ENCODE data around the gene CHD5.

CHD5 gene

DNA sequence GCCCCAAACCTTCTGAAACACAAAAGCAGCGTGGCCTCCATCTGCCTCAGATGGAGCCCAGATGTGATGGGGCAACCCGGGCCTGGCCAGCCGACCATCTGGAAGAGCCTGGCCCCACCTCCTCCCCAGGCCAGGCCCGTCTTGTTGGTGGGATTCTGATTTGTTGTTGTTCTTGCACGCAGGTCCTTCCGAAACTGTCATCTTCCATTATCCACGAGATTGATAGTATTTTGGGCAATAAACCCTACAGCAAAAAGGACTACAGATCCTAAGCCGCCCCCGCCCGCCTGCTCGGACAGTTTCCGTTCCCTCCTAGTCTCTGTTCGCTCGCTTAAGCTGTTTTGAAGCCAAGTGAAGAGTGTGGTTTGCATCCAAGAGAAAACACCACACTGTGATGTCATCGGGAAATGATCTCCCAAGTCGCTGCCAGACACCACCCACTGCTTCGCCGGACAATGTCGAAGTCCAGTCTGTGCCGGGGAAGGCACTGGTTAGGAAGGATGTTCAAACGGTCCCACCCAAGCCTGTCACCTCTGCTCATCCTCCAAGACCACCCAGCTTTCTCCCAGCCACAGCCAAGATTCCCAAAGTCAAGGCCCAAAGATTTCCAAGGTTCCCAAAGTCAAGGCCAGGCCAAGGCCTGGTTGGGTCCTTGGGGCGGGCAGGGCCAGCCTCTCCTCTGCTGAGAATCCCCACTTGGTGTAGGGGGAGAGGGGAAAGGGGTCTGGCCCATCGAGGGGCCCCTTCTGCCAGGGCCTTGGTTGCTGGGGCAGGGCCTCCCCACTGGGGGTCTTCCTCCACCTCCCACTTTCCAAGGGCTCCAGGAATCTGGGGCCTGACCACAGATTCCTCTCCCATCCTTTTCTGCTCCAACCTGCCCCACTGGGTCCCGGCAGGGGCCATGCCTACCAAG lies 81.6 kb downstream of the CHD5 start:
- DNase-seq (ENCODE audit: low spot score) = no peak

DNA sequence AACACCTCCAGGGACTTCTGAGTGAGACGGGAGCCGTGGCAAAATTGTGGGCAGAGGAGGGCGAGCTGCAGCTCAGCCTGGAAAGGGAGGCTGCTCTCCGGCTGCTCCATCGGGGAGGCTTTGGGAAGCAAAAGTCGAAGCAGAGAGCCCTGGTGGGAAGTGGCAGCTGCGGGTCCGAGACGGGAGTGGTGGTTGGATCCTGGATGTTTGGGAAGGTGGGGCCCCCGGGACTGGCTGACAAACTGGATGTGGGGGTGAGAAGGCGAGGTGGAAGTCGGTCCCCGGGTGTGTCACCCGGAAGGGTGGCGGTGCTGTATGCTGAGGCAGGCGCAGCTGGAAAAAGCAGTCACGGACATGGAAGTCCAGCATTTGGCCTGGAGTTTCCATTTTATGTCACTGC lies 82.3 kb downstream of the CHD5 start:
- DNase-seq (ENCODE audit: low spot score) = no peak

DNA sequence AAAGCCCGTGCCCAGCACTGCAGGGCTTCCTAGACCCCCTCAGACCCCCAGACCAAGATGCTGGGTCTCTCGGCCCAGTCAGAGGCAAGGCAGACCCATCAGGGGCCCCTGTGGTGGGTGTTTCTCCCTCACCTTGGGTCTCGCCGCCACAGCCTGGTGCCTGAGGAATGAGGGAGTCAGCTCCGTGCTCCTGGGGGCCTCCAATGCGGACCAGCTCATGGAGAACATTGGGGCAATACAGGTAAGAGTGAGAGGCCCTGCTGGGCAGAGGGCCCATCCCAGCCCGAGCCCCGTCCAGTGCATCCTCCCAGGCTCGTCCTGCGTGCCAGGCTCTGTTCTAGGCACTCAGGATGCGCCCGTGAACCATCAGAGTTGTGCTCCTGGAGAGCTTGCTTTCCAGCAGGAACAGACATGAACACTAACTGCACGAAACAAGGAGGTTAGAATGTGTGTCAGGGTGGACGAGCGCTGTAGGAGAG lies 83.0 kb downstream of the CHD5 start:
- DNase-seq (ENCODE audit: low spot score) = no peak

DNA sequence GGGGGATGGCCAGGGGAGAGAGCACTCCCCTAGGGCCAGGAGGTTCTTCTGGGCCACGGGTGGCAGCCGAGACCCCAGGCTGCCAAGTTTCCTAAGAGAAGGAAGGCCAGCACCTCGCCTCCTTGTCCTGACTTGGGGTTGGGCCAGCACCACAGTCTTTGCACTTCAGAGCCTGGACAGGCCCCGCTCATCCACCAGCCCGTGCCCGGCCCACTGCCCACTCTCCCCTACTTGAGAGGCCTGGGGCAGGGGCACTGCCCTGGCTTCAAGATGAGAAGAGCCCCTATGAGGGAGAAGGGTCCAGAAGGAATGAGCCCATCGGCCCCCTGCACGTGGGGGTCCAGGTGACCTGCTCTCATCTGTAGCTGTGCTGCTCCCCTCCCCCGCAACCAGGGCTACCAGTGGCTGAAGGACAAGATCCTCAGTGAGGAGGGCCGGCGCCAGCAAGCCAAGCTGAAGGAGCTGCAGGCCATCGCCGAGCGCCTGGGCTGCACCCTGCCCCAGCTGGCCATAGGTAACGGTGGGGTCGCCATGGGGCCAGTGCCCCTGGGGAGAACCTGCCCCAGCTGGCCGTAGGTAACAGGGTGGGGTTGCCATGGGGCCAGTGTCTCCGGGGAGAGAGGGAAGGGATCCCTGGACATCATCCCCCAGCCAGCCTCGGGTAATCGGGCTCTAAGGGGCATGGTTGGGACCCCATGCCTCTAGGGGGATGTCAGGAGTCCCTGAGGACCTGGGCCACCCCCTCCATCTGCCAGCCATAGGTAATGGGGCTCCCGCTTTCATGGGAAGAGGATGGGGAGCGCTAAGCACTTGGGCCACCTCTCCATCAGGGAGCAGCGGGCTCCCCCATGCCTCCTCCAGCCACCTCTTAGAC lies 83.6 kb downstream of the CHD5 start:
- no peak for DNase-seq (ENCODE audit: low spot score)

DNA sequence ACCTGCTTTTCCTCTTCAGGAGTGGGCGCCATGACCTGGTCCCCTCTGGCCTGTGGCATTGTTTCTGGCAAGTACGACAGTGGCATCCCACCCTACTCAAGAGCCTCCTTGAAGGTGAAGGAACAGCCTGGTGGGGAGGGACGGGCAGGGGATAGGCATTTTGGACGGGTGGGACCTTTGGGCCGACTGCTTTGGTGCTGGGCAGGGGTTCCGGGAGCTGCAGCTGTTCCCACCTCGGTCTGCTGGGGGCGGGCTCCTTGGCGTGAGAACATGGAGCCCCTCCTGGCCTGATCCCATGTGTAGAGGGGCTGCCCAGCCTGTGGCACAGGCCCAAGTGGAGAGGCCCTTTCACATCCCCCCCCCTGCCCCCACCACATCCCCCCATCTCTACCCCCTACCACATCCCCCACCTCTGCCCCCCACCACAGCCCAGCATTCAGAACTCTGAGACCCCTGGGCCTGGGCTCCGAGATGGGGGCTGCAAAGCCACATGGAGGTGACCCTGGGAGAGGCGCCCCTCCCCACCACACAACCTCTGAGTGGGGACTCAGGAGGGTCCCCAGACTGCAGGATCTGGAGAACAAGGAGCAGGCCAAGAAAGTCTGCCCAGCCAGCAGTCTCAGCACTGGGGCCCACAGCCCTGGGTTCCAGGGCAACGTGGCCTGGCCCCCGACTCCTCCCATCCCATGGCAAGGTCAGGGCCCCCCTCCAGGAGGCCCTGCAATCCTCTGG lies 84.4 kb downstream of the CHD5 start:
- no peak for DNase-seq (ENCODE audit: low spot score)

DNA sequence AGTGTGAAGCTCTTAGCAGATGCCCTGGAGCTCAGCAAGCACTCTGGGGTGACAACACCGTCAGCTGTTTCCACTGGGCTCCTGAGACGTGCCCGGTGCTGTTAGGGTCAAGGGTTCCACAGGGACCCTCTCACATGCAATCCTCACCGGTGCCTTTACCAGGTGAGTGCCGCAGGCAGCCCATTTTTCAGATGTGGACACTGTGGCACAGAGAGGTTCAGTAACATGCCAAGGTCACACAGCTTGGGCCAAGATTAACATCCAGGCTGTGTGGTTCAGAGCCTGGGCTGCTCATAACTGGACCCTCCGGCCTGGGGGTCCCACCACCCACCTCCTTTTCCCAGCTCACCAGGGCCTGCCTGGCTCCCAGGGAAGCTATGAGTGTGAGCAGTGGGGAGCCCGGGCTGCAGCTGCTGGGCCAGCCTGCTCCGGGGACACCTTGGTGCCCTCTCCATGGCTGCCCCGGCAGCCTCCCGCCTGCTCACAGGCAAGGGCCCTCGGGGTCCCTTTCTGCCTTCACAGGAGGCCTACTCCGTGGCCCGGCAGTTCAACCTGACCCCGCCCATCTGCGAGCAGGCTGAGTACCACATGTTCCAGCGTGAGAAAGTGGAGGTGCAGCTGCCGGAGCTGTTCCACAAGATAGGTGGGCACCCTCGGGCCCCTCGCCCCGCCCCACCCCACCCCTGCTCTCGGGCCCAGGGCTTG lies 85.2 kb downstream of the CHD5 start:
- DNase-seq (ENCODE audit: low spot score) = no peak

DNA sequence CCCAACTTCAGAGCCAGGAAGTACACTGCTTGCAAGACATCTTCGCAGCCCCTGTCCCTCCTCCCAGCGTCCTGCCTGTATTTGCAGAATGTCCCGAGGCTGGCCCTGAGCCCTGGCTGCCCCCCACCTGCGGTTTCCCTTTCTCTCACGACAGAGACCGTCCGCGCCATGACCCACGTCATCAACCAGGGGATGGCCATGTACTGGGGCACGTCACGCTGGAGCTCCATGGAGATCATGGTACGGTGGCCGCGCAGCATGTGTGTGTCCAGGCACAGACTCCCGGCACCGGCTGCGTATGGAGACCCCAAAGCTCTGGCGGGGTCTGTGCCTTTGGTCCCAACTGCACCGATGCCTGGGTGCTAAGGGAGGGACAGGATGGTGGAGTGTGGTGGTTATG lies 85.9 kb downstream of the CHD5 start:
- no peak for DNase-seq (ENCODE audit: low spot score)

DNA sequence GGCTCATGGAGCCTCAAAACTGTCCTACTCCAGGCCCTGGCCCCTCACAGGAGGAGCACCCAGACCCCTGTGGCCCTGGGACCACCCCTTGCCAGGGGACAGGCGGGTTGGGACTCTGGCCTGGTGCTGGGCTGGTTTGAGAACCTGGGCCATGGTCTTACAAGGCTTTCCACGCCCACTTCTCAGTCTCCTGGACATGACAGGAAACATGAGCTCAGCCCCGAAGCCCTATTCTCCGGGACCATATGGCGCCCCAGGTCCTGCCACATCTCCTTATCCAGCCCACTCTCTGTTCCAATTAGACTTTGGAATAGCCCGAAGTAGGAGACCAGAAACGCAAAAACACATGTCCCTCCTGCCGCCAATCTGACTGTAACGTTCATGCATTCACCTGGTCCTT lies 86.5 kb downstream of the CHD5 start:
- DNase-seq (ENCODE audit: low spot score) = no peak

DNA sequence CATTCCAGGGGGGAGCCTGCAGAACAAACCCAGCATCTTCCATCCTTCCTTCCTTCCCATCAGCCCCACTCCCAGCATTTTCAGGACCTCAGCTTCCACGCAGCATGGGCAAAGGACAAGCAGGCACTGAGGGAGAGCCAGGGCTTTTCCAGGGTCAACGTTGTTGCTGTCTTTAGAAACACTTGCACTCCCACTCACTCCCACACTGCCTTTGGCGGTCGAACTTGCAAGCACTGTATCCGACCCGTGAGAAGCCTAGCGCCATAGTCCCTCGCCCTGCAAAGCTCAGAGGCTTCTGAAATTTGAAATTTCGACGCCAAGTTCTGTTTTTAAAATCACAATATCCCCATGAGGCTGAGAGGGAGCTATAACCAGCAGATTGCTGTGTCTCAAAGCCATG lies 87.0 kb downstream of the CHD5 start:
- no peak for DNase-seq (ENCODE audit: low spot score)

DNA sequence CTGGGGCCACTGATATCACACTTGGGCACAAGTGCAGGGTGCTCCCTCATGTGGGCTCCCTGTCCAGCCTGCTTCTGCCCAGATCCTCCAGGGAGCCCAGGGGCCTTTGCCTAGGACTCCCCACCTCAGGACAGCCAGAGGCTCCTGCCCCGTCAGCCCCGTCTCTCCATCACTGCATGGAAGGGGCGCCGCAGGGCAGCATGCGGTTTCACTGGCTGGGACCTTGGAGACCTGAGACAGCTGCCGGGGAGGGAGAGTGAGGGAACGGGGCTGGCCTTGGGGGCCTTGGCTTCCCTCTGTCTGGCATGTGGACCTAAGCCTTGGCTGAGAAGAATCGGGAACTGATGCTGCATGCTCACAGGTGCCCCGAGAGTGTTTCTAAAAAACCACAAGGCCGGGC lies 87.9 kb downstream of the CHD5 start:
- no peak for DNase-seq (ENCODE audit: low spot score)

DNA sequence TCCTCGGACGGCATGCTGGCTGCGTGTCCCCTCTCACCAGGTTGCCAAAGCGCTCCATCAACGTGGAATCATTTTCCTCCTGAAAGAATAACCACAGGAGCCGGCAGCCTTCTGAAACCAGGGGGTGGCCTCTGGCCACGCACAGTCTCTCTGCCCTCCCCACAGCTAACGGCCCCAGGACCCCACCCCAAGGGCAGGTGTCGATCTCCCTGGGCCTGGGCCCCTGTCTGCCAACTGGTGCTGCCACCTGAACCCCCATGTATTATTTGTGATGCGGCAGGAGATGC lies 88.4 kb downstream of the CHD5 start:
- no peak for DNase-seq (ENCODE audit: low spot score)

DNA sequence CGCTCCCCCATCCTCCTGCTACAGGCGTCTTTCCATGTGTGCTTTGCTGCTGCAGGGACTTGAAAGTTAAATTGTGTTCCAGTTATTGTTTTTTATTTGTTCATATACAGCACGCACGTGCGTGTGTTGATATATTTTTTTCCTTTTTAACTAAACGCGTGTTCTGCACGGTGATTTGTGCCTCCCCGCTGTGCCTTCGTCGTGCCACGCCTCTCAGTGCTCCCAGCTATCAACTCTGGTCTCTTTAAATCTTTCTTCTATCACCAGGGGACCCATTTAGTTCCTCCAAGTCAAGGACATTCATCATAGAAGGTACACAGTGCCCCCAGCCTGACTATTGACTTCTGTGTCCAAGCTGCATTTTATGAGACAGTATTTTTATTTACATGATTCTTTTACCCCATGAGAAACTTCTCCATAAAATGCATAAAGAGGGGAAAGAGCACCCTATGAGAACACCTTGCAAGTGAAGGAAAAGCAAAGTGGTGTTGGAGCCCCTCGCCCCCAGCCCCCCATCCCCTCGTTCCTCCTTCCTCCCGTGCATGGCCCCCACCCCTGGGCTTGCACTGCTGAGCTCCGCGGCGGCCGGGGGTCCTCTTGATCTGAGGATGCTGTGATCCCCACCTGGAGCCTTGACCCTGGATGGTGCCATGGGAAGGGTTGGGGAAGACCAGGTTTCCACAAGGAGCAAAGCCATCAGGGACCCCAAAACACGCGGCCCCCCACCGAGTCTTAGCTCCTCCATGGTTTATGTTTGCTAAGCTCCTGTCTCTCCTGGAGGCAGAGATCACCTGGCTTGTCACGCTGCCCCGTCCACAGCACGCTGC lies 88.9 kb downstream of the CHD5 start:
- DNase-seq (ENCODE audit: low spot score) = no peak

DNA sequence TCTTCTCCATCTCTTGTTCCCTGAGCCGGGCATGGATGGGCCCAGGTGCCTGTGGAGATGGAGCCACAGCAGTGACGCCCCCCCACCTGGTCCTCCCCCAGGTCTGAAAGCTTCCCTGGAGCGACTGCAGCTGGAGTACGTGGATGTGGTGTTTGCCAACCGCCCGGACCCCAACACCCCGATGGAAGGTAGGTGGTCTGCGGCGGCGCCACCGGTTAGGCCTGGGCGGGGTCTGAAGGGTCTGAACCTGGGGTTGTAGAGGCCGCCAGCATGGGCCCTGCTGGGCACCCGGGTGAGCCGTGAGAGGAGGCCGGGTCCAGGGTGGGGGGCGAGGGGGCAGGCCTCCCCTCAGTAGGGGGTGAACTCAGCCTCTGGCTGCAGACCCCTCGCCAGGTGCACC lies 89.8 kb downstream of the CHD5 start:
- no peak for DNase-seq (ENCODE audit: low spot score)

DNA sequence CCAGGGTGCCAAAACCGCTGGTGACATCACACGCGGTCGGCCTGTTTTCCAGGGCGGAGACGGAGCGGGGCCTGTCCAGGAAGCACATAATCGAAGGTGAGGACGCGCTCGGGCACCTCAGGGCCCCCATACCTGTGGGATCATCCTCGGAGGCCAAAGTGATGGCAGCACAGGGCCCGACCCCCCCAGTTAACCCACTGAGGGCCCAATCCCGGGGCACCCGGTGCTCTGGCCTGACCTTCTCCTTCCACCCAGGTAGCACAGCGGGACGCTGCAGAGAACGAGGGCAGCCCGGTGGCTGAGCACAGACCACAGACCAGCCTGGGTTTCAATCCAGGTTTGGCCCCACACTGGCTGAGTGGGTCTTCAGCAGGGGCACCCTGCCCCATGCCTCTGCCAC lies 91.2 kb downstream of the CHD5 start:
- no peak for DNase-seq (ENCODE audit: low spot score)

DNA sequence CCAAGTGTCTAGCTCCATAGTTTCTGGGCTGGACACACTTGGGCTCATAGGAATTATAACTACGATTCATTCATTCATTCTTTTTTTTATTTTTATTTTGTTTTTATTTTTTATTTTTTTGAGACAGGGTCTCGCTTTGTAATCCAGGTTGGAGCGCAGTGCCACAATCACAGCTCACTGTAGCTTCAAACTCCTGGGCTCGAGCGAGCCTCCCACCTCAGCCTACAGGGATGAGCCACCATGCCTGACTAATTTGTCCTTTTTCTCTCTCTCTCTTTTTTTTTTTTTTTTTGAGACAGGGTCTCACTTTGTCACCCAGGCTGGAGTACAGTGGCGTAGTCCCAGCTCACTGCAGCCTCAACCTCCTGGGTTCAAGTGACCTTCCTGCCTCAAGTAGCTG lies 92.2 kb downstream of the CHD5 start:
- DNase-seq (ENCODE audit: low spot score) = no peak

DNA sequence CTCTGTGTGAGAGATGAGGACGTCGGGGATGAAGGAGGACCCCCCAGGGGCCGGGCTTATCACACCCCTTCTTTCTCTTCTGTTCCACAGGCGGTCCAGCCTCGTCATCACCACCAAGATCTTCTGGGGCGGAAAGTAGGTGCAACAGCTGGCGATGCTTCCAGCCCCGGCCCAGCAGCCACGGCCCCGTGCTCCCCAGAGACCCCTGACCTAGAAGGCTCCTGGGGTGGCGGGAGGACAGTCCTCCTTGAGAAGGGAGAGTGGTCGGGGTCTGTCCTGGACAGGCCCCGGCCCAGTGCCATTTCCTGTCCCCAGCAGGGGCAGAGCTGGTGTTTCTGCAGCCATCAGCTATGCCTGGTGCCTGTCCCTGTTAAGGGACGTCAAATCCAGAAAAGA lies 92.7 kb downstream of the CHD5 start:
- no peak for DNase-seq (ENCODE audit: low spot score)

DNA sequence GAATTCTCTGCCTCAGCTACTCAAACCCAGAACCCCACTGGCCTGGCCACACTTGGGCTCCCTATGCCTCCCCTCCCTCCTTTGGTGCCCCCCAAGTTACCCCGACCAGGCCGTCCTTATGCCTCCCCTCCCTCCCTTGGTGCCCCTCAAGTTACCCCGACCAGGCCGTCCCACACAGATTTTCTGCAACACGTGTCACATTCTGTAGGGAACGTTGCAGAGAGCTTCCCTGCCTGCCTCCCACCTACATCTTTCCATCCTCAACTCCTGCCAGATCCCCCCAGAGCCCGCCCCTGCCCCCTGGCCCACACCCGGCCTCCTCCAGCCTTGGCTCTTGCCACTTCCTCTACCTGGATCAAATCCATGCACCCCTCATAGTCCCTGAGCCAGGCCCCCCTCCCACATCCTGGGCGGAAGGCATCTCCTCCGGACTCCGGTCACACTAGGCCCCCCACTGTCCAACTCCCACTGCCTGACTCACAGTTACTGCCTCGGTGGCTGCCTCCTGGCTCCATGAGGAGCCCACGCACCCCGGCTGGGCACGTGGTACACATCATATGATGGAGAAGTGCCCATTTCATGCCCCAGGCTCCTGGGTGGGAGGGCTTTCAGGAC lies 93.3 kb downstream of the CHD5 start:
- DNase-seq (ENCODE audit: low spot score) = no peak

DNA sequence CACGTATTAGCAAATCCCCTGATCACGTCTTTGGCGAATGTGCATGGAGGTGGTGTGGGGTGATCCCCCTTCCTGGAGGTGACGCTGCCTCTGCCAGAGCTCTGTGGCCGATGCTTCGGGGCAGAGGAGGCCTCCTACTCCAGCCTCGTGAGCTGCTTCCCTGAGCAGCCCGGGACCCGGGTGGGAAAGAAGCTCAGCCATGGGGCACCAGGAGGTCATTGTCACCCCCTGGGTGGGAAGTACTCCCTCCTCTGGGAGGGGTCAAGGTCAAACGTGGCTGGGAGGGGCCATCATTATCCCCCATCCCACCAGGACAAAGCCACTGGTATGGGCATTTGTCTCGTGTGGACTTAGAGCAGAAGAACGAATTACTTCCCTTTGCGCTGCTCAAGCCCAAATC lies 93.8 kb downstream of the CHD5 start:
- no peak for DNase-seq (ENCODE audit: low spot score)

DNA sequence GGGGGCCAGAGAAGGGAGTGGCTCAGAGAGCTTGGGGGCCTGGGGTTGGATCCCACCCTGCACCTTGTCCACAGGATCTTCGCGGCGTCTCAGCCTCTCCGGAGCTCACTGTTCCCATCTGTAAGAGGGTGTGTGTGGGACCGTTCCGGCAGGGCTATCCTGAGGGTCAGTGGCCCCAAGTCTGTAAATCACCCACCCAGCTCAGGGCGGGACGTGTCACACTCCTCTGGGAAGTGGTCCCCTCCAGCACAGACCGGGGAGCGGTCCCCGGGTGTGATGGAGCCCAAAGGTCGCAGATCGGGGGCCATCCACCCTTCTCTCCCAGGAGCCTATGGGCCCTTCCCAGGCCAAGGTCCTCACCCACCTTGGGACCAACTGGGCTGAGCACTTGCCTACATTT lies 94.5 kb downstream of the CHD5 start:
- DNase-seq (ENCODE audit: low spot score) = no peak

DNA sequence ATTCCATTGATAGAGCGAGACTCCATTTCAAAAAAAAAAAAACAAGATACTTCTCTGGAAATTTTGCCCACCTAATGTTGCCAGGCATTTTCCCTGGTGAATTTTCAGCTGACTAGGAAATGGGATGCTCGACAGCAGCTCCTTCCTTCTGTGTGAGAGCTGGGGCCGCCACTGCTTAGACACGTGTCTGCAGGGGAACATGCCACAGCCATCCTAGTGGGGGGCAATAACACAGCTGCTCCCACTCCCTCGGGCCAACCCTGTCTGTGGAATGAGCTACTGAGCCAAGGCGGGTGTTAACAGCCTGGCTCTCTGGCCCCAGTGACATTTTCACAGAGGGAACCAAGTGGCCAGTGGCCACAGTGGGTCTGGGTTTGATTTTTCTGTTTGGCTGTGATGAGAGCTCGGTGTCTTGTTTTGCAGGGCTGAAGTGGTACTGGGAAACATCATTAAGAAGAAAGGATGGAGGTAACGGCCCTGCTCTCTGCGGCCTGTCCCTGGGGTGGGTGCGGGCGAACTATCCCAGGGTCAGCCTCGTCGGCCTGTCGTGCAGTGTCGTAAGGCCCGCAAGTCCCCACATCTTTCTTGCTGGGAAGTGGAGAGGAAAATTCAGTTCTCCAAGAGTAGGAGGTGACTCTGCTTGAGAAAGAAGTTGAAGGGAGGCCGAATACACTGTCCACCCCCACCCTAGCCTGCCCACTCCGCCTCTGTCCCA lies 95.2 kb downstream of the CHD5 start:
- DNase-seq (ENCODE audit: low spot score) = no peak
